B cell (primary cell): ENCODE measurements around the gene DENND2C.

Source experiments
- EZH2 ChIP-seq: IDR thresholded peaks from 2 replicates; pipeline ENCODE4 v1.6.1; 2012; ENCODE audit warnings: borderline replicate concordance, low read depth, mild to moderate bottlenecking, moderate library complexity, low read length; ENCODE audit not compliant: insufficient read depth, poor library complexity, severe bottlenecking
- TF ChIP-seq, protein P1 (sequence below): fragments of 200-600 bp; IDR thresholded peaks from one replicate; pipeline ENCODE4 v1.8.0; 2022; ENCODE audit warnings: antibody characterized with exemption, mild to moderate bottlenecking

DNA sequence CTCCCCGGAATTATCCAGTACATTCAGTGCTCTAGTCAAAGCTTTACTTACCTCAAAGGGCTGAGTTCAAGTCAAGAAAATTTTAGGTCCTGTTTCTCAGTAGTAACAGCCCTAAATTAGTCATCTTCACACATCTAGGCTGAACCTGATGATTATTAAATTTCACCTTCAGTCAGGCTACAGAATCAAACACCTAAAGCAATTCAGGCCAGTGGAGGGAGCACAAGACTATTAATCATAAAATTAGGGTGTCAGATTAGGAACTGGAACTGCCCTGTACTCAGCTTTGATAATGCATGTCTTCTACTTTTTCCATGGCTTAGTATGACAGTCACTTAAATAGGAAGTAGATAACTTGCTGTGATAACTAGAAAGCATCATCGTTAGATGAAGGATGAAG lies 60.0 kb downstream of the DENND2C start:
- TF ChIP-seq, protein P1, sequence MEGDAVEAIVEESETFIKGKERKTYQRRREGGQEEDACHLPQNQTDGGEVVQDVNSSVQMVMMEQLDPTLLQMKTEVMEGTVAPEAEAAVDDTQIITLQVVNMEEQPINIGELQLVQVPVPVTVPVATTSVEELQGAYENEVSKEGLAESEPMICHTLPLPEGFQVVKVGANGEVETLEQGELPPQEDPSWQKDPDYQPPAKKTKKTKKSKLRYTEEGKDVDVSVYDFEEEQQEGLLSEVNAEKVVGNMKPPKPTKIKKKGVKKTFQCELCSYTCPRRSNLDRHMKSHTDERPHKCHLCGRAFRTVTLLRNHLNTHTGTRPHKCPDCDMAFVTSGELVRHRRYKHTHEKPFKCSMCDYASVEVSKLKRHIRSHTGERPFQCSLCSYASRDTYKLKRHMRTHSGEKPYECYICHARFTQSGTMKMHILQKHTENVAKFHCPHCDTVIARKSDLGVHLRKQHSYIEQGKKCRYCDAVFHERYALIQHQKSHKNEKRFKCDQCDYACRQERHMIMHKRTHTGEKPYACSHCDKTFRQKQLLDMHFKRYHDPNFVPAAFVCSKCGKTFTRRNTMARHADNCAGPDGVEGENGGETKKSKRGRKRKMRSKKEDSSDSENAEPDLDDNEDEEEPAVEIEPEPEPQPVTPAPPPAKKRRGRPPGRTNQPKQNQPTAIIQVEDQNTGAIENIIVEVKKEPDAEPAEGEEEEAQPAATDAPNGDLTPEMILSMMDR: no peak
- no peak for TF ChIP-seq EZH2
